ENCODE measurements around the gene GABRR2. TPM values are rescaled to one million over a fixed set of nuclear protein-coding genes. Genes with fewer than 3 reads are reported as not detected.

The GABRR2 gene
- total RNA-seq, 2 experiments from 2014 or later, result 0.70 to 0.78 TPM

GRCh38 chr6:89208551-89208950, 106.5 kb downstream of the GABRR2 start:
- Mint-ChIP-seq H3K27ac (no peak overlapping the region), H3K9me3 (no peaks in the 10 kb centered on the region), H3K36me3 (ENCODE audit: low read depth) (no peaks in the 10 kb centered on the region), H3K27me3 (peaks cover 15% of the 10 kb centered on the region), H3K4me3 (no peak overlapping the region), H3K4me1 (no peaks in the 10 kb centered on the region)
- DNase-seq, result no peak
- ChIA-PET POLR2A (no interaction called here), CTCF (no interaction called here)

Other genes with a start within 250 kb of the GABRR2 start
- gene PNRC1, start 234.5 kb downstream of the GABRR2 start, total RNA-seq, result 100 to 1,000 TPM; 130 to 131 TPM
- gene SRSF12, start 197.2 kb downstream of the GABRR2 start, total RNA-seq, result not detected
- 1 to 10 TPM; 5.0 to 5.5 TPM for gene PM20D2, start 169.2 kb downstream of the GABRR2 start, total RNA-seq
- not detected for gene GABRR1, start 97.9 kb downstream of the GABRR2 start, total RNA-seq
- 10 to 100 TPM; 36.9 to 37.2 TPM for gene UBE2J1, start 37.4 kb upstream of the GABRR2 start, total RNA-seq
- 10 to 100 TPM; 11.3 to 11.6 TPM for gene RRAGD, start 97.0 kb upstream of the GABRR2 start, total RNA-seq
- gene ANKRD6, start 117.9 kb upstream of the GABRR2 start, total RNA-seq, result 1 to 10 TPM; 4.2 to 4.8 TPM

All from activated CD4-positive, alpha-beta memory T cell treated with anti-CD3 and anti-CD28 coated beads, Interleukin-2, amount 10 ng/mL, durations not matched to agents 7 days and 5 days (primary cell).